DOHH2 (cell line): ENCODE results near the gene LRRC41.

Experiments used
- EZH2phosphoT487 ChIP-seq: fragments of 200-600 bp; sonication (generic); IDR thresholded peaks from 2 replicates; pipeline ENCODE4 v1.6.1; 2017; ENCODE audit warnings: borderline replicate concordance, mild to moderate bottlenecking, antibody characterized with exemption, low read length, moderate library complexity, mixed read lengths
- TF ChIP-seq, protein P1 (sequence below): fragments of 200-600 bp; sonication (generic); IDR thresholded peaks from one replicate; pipeline ENCODE4 v1.5.1; 2014; ENCODE audit warnings: antibody characterized with exemption, mild to moderate bottlenecking, low read depth, low read length; ENCODE audit not compliant: poor library complexity, severe bottlenecking

- TF ChIP-seq, protein P1, sequence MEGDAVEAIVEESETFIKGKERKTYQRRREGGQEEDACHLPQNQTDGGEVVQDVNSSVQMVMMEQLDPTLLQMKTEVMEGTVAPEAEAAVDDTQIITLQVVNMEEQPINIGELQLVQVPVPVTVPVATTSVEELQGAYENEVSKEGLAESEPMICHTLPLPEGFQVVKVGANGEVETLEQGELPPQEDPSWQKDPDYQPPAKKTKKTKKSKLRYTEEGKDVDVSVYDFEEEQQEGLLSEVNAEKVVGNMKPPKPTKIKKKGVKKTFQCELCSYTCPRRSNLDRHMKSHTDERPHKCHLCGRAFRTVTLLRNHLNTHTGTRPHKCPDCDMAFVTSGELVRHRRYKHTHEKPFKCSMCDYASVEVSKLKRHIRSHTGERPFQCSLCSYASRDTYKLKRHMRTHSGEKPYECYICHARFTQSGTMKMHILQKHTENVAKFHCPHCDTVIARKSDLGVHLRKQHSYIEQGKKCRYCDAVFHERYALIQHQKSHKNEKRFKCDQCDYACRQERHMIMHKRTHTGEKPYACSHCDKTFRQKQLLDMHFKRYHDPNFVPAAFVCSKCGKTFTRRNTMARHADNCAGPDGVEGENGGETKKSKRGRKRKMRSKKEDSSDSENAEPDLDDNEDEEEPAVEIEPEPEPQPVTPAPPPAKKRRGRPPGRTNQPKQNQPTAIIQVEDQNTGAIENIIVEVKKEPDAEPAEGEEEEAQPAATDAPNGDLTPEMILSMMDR, result no peak
- TF ChIP-seq EZH2phosphoT487, result no peak
These were observed 483 bp upstream of the LRRC41 start for GRCh38 chr1:46303872-46304326.
